Thoracic aorta (tissue), 2 donors: Measurements from ENCODE around the gene MARCHF10. TPM values are rescaled to one million over a fixed set of nuclear protein-coding genes. Genes with fewer than 3 reads are reported as not detected.

ENCODE experiments used
- ATAC-seq: fragments of 150-250 bp; one replicate; pipeline ENCODE4 v1.8.0; 2017; ENCODE audit warnings: low read depth; ENCODE audit not compliant: insufficient number of reproducible peaks, low FRiP score
- DNase-seq: peaks from one replicate; pipeline ENCODE4 v3.0.0-alpha.2; 2020; ENCODE audit warnings: low spot score
- H3K27ac ChIP-seq, 2 donors: fragments of 200-600 bp; sonication (generic); 1 replicate in 1 of 2; 2 replicates in 1 of 2; pipeline ENCODE4 v1.5.1; 2016; ENCODE audit warnings: mild to moderate bottlenecking in 2 of 2, moderate library complexity in 2 of 2
- H3K27me3 ChIP-seq: fragments of 200-600 bp; sonication (generic); replicated peaks from 2 replicates; pipeline ENCODE4 v1.6.0; 2016; ENCODE audit warnings: mild to moderate bottlenecking; ENCODE audit not compliant: insufficient read depth
- H3K36me3 ChIP-seq: fragments of 200-600 bp; sonication (generic); one replicate; pipeline ENCODE4 v1.5.1; 2016
- H3K4me1 ChIP-seq, 2 donors: fragments of 200-600 bp; sonication (generic); 1 replicate in 1 of 2; 2 replicates in 1 of 2; pipeline versions ENCODE4 v1.5.1 to v1.6.0; 2016; ENCODE audit warnings: low read depth in 2 of 2, mild to moderate bottlenecking in 1 of 2; ENCODE audit not compliant: control insufficient read depth in 1 of 2
- H3K4me3 ChIP-seq: fragments of 200-600 bp; sonication (generic); 2 replicates; pipeline ENCODE4 v1.5.1; 2016; ENCODE audit warnings: mild to moderate bottlenecking
- H3K9me3 ChIP-seq: fragments of 200-600 bp; sonication (generic); 2 replicates; pipeline ENCODE4 v1.5.1; 2016
- CTCF ChIP-seq: fragments of 200-600 bp; sonication (generic); IDR thresholded peaks from one replicate; pipeline ENCODE4 v1.5.1; 2019; ENCODE audit warnings: antibody characterized with exemption
- total RNA-seq, 2 donors: library from RNA; depleted of rRNA; stranded (reverse); fragments of >200 nt; gene quantifications; one replicate each; pipeline versions ENCODE4 v1.1.0 to v1.2.3, GENCODE V29; 2016

The MARCHF10 gene
- total RNA-seq, 2 donors from 2014 or later, result not detected

- ATAC-seq, result no peak
- no peaks in the 10 kb centered on the region for H3K27me3 ChIP-seq
- TF ChIP-seq CTCF, result no peak
- DNase-seq, result no peak
- H3K4me3 ChIP-seq, result no peak overlapping the region
- no peak overlapping the region for H3K27ac ChIP-seq
- H3K36me3 ChIP-seq, result no peaks in the 10 kb centered on the region
- H3K4me1 ChIP-seq, result peaks cover 10 to 26% of the 10 kb centered on the region in 2 donors
- no peaks in the 10 kb centered on the region for H3K9me3 ChIP-seq
Measured at GRCh38 chr17:62706598-62707424, 101.3 kb downstream of the MARCHF10 start.

GRCh38 chr17:62705778-62706597 lies 102.1 kb downstream of the MARCHF10 start:
- no peaks in the 10 kb centered on the region for H3K27me3 ChIP-seq
- H3K4me1 ChIP-seq, result peaks cover 10 to 26% of the 10 kb centered on the region in 2 donors
- peak overlapping the region in 1 of 2 donors; percentile 31 for H3K27ac ChIP-seq
- no peaks in the 10 kb centered on the region for H3K36me3 ChIP-seq
- H3K4me3 ChIP-seq, result peak overlapping the region; percentile 93
- no peaks in the 10 kb centered on the region for H3K9me3 ChIP-seq
- DNase-seq (no peak), ATAC-seq (no peak)
- TF ChIP-seq CTCF, result no peak

- TF ChIP-seq CTCF, result no peak
- no peaks in the 10 kb centered on the region for H3K27me3 ChIP-seq
- ATAC-seq (no peak), DNase-seq (no peak)
- no peaks in the 10 kb centered on the region for H3K36me3 ChIP-seq
- H3K9me3 ChIP-seq, result no peaks in the 10 kb centered on the region
- H3K27ac ChIP-seq, result peak overlapping the region; percentile 12 to 13
- peak overlapping the region; percentile 93 for H3K4me3 ChIP-seq
- H3K4me1 ChIP-seq, result peaks cover 10 to 26% of the 10 kb centered on the region in 2 donors
Measured at GRCh38 chr17:62705156-62705777, 102.8 kb downstream of the MARCHF10 start.

GRCh38 chr17:62704381-62704971 lies 103.6 kb downstream of the MARCHF10 start:
- no peak for TF ChIP-seq CTCF
- DNase-seq (no peak), ATAC-seq (no peak)
- Histone ChIP-seq H3K27ac (peak overlapping the region in 1 of 2 donors; percentile 39), H3K4me3 (peak overlapping the region; percentile 93), H3K27me3 (no peaks in the 10 kb centered on the region), H3K9me3 (no peaks in the 10 kb centered on the region), H3K36me3 (no peaks in the 10 kb centered on the region), H3K4me1 (peaks cover 10 to 26% of the 10 kb centered on the region in 2 donors)
